RPMI7951 (cell line): ENCODE measurements around the gene OR10V1. TPM values are rescaled to one million over a fixed set of nuclear protein-coding genes. Genes with fewer than 3 reads are reported as not detected.

ENCODE experiments used
- DNase-seq: peaks from one replicate; pipeline ENCODE4 v3.0.0-alpha.2; 2012; ENCODE audit warnings: low read depth
- total RNA-seq: library from RNA; depleted of rRNA; stranded (reverse); fragments of >200 nt; shearing (Covaris generic); gene quantifications from 2 replicates; pipeline ENCODE4 v1.2.3, GENCODE V29; 2014; rRNA removed

Gene OR10V1, protein sequence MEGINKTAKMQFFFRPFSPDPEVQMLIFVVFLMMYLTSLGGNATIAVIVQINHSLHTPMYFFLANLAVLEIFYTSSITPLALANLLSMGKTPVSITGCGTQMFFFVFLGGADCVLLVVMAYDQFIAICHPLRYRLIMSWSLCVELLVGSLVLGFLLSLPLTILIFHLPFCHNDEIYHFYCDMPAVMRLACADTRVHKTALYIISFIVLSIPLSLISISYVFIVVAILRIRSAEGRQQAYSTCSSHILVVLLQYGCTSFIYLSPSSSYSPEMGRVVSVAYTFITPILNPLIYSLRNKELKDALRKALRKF
- total RNA-seq = not detected in 2 replicates

DNA sequence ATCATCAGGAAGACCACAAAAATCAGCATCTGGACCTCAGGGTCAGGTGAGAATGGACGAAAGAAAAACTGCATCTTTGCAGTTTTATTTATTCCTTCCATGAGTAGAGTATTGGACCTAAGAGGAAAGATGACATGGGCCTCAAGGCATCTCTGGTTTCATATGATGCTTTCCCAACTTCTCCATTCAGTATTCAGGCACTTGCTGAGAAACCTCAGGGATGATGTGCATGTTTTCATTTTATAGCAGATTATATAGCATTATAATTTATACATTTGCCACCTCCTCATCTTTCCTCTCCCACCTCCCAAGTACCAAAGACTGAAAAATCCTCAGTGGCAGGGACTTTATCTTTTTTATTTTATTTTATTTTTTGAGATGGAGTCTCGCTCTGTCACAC, at the start of gene OR10V1:
Gene OR10V1, minus strand, starts transcription at position 101 of the 400 bp plus-strand sequence. Its CDS starts 0 bp downstream, at position 101.
- DNase-seq = no peak

DNA sequence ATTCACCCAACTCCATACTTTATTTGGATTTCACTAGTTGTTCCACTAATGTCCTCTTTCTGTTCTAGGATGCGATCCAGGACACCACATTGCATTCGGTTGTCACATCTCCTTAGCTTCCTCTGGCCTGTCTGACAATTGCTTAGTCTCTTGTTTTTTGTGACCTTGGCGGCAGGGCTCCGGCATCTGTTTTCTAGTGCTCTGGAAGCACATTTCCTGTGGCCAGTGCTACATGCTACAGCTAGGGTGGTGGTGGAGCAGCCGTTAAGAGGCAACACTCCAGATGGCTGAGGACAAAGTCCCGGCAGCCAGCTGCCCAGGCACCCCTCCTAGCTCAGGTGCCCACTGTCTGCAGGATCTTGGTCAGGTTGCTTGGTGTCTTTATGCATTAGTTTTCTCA, 48.3 kb upstream of the OR10V1 start:
- DNase-seq = no peak

DNA sequence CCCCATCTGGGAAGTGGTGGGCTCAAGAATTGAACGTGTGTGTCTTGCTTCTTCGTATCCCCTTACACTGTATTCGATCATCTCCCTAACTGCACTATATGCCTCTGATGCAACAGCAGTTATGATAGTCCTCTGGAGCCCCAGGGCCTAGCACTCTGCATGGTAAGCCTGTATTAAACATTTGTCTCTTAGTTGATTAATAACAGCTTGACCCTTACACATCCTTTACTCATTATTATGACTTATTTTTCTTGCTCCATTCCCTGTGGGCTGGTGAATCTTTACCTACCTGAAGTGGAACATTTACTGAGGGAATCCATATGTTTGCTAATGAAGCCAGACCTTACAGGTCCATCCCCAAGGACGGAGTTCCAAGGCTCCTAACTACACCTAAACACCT, 47.1 kb upstream of the OR10V1 start:
- no peak for DNase-seq

DNA sequence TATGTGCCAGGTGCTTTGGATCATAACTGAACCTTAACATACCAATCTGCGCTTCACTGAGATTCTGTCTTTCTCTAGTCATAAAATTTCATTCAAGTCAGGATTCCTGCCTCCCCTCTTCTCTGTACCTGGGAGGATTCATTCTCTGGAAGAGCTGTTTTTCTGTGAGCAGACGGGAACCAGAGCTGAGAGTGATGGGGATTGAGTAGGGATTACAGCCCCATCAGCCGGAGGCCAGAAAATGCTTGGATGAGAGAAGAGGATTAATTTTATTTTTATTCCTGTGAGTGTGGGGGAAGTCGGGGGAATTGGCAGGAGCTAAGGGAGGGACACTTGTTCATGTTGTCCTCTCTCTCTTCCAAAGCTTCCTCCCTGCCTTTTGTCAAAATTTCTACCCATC, 46.3 kb upstream of the OR10V1 start:
- no peak for DNase-seq

DNA sequence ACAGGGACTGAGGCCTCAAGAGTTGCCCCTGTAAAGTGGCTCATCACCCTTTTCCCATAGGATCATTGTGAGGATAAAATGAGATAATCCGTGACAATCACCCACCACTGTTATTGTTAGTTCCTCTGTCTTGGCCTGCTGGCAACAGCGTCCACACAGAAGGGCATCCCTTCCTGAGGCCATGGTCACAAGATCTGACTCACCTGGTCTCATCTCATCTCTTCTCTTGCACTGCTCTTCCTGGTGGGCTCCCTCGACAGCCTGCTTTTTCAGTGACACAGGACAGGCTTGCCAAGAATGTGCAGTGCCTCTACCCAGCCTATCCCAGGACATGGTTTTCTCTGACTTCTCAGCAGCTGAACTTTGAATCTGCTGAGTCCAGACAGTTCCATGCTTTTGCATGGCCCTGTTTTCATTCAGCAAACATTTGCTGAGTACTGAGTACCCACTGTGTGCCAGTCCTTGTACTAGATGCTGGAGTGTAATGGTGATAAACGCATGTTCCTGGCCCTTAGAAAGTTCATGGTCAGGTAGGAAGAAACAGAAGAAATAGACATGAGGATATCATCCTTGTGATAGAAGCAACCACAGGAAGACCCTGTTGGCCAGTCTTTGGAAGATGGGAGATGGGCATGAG, 44.9 kb upstream of the OR10V1 start:
- no peak for DNase-seq

DNA sequence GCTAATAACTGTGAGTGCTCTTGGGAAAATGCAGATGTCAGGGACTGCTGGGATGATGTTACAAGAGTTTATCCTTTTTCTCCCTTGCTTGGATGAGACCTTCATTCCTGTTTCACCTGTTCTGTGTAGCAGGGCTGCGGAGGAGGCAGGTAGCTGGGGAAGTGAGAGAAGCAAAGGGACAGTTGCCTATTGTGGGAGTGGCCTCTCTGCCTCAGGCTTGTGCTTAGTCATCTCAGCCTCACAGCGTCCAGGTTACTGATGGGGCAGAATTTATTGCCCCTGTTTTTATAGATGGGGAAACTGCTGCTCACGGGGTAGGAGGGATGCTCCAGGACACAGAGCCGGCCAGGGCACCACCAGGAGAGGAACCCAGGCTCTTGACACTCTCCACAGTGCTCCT, 43.2 kb upstream of the OR10V1 start:
- peak; percentile 37 for DNase-seq

DNA sequence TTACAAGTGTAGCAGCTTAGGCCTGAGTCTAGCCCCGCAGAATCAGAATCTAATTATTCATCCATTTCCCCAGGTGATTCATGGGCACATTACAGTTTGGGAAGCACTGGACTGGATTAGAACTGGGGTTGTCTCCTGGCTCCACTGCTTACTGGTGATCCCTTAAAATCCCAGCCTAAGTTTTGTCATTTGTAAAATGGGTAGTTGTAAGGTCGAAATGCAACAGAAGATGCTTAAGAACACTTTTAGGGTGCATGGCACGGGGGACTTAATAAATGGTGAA, 42.9 kb upstream of the OR10V1 start:
- DNase-seq = peak; percentile 15

DNA sequence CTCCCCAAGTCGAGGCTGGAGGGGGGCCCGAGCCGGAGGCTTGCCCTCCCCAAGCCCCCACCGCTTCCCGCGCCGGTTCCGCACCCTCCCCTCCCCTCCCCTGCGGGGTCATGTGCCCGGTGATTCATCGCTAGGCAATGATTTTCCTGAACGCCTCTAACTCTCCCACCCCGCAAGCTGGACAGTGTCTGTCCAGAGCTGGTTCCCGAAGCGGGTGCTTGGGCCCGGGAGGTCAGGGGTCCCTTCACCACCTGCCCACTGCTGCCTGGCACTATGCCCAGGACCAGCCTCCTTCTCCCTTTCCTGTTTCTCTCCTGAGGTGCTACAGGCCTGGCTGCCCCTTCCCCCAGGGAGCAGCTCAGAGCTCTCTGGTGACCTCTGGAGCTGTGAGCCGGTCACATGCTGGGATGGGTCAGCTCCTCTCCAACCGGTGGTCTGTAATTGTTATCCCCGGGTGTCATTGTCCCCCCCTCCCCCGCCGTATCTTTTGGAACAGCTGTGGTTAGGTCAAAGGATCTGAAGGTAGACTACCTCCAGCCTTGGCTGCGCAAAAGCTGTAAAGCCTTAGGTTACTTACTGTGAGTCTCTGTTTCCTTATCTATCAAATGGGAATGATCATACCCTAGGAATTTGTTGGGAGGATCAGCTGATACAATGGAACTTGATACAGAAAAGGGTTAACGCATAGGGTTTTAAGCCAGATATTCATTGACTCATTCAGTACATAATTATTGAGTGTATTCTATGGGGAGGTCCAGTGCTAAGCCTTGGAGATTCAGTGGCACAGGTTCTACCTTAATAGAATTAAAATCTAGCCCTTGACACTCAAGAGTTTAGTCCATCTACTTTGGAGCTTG, 42.3 kb upstream of the OR10V1 start:
- DNase-seq = peak; percentile 81

DNA sequence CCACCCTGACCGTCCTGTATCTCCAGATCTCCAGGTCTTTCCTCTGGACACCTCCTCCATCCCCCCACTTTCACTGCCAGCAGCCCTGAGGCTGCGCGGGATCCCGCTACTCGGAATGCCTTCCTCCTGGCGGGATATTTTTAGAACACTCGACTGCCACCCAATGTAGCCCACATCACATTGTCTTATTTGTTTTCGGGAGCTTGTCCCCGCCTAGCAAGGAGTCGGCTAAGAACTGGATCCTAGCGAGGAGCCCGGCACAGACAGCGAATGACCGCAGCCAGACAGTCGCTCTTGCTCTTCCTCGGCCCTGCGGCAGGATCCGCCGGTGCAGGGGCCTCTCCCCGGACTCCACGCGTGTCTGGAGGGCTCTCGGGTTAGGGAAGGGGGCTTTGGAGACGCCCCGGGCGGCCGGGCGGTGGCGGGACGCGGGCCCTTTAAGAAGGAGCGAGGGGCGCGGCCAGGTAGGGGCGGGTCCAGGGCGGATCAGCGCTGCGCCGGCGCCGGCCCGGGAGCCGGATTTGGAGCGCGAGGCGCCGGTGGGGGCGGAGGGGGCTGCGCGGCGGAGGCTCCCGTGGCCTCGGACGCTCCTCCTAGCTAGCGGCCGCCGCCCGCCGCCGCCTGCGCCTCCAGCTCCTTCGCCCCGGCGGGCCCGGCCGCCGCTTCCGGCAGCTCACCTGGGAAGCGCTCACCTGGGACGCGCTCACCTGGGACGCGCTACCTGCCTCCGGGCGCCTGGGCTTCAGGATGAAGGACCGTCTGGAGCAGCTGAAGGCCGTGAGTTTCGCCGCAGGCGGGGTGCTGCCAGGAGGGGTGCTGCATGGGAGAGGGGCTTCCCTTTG, 41.4 kb upstream of the OR10V1 start, which contains the start of gene STX3:
Gene STX3, plus strand, starts transcription at position 518 of the 842 bp plus-strand sequence. Its CDS starts 230 bp downstream, at position 748.
- DNase-seq = peak; percentile 83

DNA sequence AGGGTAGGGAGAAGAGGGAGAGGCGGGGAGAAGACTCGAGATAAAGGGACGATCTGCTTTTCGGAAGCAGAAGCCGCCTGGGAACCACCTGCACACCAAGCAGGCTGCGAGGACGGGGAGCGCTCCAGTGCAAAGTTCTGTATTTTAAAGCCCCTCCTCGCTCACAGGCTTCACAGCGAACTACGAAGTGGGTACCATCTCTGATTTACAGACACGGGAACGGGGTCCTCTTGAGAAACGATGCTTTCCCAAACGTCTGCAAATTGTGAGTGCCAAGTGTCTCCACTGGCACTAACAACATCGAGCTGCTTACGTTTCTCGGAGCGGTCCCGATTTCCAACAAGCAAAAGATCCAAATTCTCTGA, 40.8 kb upstream of the OR10V1 start:
- DNase-seq = no peak

DNA sequence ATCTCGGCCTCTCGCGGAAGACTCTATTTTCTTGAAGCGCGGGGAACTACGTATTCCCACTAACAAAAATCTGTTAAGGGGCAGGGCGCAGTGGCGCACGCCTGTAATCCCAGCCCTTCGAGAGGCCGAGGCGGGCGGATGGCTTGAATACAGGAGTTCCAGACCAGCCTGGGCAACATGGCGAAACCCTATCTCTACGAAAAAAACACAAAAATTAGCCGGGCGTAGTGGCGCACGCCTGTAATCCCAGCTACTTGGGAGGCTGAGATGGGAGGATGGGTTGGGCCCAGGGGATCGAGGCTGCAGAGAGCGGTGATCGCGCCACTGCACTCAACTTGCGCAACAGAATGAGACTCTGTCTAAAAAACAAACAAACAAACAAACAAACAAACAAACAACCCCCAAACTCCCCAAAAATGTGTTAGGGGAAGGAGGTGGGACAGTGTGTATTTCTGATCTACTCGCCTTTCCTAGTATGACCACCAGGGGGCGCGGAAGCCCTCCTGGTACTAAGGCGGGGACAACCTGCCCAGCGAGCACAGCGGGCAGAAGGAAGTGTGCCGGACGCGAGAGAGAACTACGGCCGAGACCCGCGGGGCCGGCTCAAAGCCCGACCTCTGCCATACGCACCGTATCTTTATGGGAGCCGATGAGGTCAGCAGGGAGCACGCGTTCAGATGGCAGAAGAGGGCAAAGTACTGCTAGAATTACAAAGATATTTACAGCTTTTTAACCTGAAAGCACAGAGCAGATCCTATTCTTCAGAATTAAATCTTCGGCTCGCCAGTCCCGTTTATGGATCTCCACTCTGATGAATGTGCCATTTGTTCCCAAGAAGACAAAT, 40.2 kb upstream of the OR10V1 start:
- DNase-seq = peak; percentile 77

DNA sequence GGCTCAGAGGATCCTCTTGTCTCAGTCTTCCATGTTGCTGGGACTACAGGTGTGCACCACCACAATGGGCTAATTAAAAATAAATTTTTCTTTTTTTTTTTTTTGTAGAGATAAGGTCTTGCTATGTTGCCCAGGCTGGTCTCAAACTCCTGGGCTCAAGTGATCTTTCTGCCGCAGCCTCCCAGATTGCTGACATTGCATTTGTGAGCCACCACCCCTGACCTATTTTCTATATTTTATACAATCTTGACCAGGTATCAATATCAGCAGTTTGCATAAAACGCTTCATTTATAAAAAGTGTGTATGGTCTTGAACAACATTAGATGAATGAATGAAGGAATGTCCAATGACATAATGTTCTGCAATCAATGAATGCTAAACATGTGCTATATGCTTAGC, 32.5 kb upstream of the OR10V1 start:
- DNase-seq = no peak

DNA sequence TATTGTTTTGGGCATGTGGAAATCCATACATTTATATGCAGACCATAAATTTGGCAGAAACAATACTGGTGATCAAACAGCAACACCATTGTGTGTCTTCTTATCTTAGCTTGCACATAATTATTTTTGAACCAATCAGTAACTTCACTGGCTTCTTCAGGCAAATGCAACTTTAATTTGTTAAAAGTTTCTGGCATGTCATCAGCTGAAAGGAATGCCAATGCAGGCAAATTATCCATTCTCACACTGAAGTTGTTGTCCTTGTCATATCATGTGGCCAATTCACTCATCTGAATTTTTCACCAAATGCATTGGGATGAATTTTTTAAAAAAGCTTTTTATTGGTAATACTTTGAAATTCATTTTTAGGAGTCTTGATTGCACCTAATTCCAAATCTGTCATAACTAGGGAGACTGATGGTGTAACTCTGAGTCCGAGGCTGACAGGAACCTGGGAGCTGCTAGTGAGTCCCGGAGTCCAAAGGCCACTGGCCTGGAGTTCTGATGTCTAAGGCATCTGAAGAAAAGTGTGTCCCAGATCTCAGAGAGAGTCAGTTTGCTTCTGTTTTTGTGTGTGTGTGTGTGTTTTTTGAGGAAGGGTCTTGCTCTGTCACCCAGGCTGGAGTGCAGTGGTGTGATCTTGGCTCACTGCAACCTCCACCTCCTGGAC, 17.4 kb upstream of the OR10V1 start:
- DNase-seq = no peak

DNA sequence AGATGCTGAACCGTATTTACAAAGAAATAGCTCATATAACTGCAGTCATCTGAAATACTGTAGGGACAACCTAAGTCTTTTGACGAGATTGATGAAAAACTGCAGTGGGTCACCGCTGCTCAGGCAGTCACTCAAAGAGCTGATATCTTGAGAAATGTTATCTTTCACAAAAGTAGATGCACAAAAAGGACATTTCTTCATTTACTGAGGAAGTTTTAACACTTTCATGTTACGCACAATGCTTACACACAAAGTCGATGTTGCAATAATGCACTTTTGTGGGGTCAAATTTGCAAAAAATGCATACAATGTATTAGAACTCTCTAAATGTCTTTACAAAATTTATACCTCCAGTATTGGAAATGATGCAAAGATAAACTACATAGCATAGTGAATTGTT, 16.2 kb upstream of the OR10V1 start:
- DNase-seq = no peak

DNA sequence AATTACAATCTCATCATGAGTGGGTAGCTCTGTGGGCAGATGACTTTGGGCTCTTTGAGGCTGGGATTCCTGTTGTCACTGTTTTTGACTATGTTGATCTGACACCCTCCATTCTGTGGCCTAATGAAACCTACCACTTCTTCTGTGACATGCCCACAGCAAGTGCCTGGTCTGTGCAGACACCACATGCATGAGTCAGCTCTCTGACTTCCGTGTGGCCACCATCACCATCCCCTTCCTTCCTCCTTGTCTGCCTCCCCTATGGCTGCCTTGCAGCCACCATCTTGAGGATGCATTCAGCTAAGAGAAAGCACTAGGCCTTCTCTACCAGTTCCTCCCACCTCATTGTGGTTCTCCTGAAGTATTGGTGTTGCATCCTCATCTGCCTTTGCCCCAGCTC, 15.3 kb upstream of the OR10V1 start:
- peak; percentile 35 for DNase-seq

DNA sequence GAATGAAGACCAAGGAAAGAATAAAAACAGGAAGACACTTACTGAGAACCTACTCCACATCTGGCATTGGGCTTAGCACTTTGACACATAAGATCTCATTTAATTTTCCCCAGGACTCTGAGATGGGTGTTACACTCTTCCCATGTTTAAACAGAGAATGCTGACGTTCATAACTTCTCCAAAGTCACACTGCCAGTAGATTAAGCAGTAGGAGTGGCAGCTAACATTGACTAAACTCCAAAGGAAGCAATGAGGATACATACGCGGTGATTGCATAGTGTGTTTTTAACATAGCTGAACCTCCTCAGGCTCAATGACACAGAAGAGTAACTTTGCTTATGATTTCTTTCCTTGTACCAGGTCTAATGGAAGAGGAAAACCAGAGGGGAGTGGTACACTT, 14.5 kb upstream of the OR10V1 start:
- no peak for DNase-seq

DNA sequence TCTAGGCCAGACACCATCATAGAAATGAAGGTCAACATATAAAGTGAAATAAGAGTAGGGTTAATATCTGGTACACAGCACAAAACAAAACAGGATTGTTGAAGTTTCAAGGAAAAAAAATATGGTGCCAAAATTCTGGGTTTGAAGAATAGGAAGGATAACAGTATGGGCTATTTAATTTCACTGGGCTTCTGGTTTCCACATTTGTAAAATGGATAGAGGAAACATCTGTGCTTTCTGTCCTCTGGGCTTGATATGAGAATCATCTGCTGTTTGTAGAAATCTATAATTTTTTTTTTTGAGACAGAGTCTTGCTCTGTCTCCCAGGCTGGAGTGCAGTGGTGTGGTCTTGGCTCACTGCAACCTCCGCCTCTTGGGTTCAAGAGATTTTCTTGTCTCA, 13.8 kb upstream of the OR10V1 start:
- DNase-seq = no peak

DNA sequence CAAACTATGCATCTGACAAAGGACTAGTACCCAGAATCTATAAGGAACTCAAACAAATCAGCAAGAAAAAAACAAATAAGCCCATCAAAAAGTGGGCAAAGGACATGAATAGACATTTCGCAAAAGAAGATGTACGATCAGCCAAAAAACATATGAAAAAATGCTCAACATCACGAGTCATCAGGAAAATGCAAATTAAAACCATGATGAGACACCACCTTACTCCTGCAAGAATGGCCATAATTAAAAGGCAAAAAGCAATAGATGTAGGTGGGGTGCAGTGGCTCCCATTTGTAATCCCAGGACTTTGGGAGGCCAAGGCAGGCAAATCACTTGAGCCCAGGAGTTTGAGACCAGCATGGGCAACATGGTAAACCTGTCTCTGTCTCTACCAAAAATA, 10.4 kb upstream of the OR10V1 start:
- DNase-seq = no peak

DNA sequence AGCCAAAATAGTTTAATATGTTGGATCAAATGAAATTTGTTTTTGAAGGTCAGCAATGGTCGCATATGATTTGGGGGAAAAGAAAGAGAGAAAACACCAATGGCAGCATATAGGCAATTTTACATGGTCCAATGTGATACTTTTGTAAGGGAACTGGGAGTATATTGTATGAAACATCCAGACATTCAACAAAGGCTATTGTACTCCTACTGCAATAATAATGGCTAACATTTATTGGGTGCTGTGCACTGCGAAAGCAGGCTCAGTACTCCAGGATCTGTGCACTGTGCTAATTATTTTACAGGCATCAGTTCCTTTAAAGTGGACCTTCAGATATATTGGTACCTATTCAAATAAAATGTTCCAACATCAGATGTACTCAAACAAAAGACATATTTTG, 5.9 kb upstream of the OR10V1 start:
- no peak for DNase-seq

DNA sequence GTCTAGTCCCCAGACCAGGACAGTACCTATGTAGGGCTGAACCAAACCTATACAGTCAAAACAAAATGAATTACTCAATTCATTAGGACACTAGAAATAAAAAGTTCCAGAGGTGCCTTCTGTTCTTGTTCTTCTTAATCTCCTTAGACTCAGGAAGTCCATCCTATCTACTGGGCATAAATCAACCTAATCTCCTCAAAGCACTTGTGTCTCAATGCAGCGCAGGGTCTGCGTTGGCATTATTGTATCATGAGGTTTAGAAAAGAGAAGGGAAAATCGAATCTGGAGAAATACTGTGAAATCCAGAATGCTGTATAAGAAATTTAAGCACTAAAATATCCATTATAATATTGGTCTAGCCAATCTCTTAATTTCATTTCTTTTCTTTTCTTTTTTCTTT, 2.4 kb upstream of the OR10V1 start:
- DNase-seq = no peak
